Measurements from ENCODE around the gene FOXL3. TPM values are rescaled to one million over a fixed set of nuclear protein-coding genes. Genes with fewer than 3 reads are reported as not detected.

The FOXL3 gene
- total RNA-seq, 1 experiment from 2014 or later: not detected

DNA sequence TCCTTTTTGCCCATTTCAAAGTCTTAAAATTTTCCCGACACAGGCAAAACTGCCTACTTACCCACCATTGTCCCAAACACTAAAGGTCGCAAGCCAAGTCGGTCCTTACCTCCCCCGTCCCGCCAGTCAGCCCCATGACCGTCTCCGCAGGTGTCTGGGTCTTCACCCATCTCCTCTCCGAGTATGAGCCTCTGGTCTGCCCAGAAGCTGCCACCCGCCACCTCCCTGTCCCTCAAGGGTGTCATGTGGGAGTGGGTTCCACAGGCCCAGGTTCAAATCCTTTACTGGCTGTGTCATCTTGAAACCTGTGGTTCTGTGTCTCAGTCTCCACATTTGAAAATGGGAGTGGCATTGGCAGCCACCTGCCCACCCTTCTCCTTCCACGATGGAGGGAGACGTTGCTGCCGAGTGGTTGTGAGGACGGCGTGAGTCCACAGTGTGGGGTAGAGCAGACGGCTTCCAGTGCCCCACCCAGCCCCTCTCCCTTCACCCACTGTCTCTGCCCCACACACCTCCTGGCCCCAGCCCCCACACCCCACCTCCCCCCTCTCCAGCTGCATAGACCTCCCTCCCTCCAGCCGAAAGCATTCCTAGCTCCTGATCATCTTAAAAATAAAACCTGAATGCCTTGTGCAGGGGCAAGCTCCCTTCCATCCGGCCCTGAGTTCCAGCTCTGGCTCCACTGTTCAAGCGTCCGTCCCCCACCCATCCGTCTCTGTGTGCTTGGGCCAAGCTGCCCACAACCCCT, 35.3 kb downstream of the FOXL3 start:
- H3K4me1 Mint-ChIP-seq: peaks cover 0 to 7% of the 10 kb centered on the region in 2 experiments; a peak in 1 of 4 replicates
- Histone ChIP-seq H3K4me1 (ENCODE audit: insufficient read depth, low read length) (no peaks in the 10 kb centered on the region), H4K20me1 (ENCODE audit: control insufficient read depth, insufficient read depth, insufficient read length) (no peaks in the 10 kb centered on the region), H2AFZ (ENCODE audit: low read length) (no peak overlapping the region), H2BK20ac (ENCODE audit: low read depth, low read length, poor library complexity, severe bottlenecking) (no peak overlapping the region), H4K8ac (replicated peaks; ENCODE audit: insufficient read length, low read depth, low read length) (no peak overlapping the region), H4K5ac (ENCODE audit: insufficient read length, low read depth, low read length) (no peak overlapping the region), H3K27ac (ENCODE audit: insufficient read length, low read depth, low read length) (no peak overlapping the region), H3K9ac (ENCODE audit: extremely low read depth, insufficient read length, low read length) (no peak overlapping the region), H4K91ac (ENCODE audit: insufficient read length, low read depth, low read length) (no peak overlapping the region), H2BK12ac (ENCODE audit: insufficient read length, low read depth, low read length) (no peak overlapping the region), H3K18ac (ENCODE audit: insufficient read length, low read depth, low read length) (no peak overlapping the region), H3K4me2 (ENCODE audit: insufficient read depth, insufficient read length, low read length) (no peak overlapping the region), H3K4ac (ENCODE audit: low read depth, low read length) (no peak overlapping the region), H3K14ac (ENCODE audit: insufficient read depth, low read length) (no peak overlapping the region), H2BK120ac (ENCODE audit: low read depth, low read length, poor library complexity, severe bottlenecking) (no peak overlapping the region), H3K56ac (ENCODE audit: insufficient read length, low read depth, low read length) (no peak overlapping the region), H3K27me3 (ENCODE audit: insufficient read depth, low read length) (no peaks in the 10 kb centered on the region), H3K9me3 (ENCODE audit: control insufficient read depth, low read depth, low read length) (no peaks in the 10 kb centered on the region), H2AK5ac (ENCODE audit: insufficient read length, low read length) (no peak overlapping the region), H2BK15ac (ENCODE audit: low read depth, low read length) (no peak overlapping the region), H3K79me2 (ENCODE audit: insufficient read depth, low read length) (no peaks in the 10 kb centered on the region), H3T11ph (ENCODE audit: low read length) (no peak overlapping the region), H2BK5ac (ENCODE audit: insufficient read length, low read length) (no peak overlapping the region), H3K23ac (ENCODE audit: insufficient read length, low read depth, low read length) (no peak overlapping the region), H3K79me1 (ENCODE audit: insufficient read depth, low read depth, low read length, poor library complexity, severe bottlenecking) (no peaks in the 10 kb centered on the region), H3K23me2 (ENCODE audit: insufficient read length, low read depth, low read length, poor library complexity, severe bottlenecking) (no peaks in the 10 kb centered on the region)
- H3K27me3 Mint-ChIP-seq (ENCODE audit: low read depth): peaks cover 35% of the 10 kb centered on the region
- no peak for TF ChIP-seq CTCF (conservative IDR thresholded peaks at IDR 0.05)
- H3K4me3 Mint-ChIP-seq: no peak overlapping the region
- no peak for DNase-seq
- H3K36me3 Mint-ChIP-seq (ENCODE audit: insufficient read depth in 1 of 3, low read depth in 3 of 3): no peaks in the 10 kb centered on the region; a peak in 1 of 7 replicates
- WGBS (ENCODE audit: extremely low coverage, insufficient read length, low lambda C conversion rate): no CpG with 5 or more reads among the region's 20 CpGs
- no peaks in the 10 kb centered on the region; a peak in 1 of 5 replicates for H3K9me3 Mint-ChIP-seq
- H3K27ac Mint-ChIP-seq: no peak overlapping the region
